GM21447 (cell line): ENCODE measurements around the gene CRLF2.
"Not testable (repeated sequence)": the region's sequence is repeated elsewhere in the genome, so short reads cannot be mapped to it uniquely, and the experiment has no call there.

Experiments used
- ATAC-seq: cut with Tn5 transposase; IDR thresholded peaks from one replicate; pipeline ENCODE4 v1.9.1; 2021; ENCODE audit not compliant: unreplicated experiment

Gene CRLF2

GRCh38 chrX:1169189-1169588 is 43.3 kb downstream of the CRLF2 start:
- ATAC-seq, result no peak

DNA sequence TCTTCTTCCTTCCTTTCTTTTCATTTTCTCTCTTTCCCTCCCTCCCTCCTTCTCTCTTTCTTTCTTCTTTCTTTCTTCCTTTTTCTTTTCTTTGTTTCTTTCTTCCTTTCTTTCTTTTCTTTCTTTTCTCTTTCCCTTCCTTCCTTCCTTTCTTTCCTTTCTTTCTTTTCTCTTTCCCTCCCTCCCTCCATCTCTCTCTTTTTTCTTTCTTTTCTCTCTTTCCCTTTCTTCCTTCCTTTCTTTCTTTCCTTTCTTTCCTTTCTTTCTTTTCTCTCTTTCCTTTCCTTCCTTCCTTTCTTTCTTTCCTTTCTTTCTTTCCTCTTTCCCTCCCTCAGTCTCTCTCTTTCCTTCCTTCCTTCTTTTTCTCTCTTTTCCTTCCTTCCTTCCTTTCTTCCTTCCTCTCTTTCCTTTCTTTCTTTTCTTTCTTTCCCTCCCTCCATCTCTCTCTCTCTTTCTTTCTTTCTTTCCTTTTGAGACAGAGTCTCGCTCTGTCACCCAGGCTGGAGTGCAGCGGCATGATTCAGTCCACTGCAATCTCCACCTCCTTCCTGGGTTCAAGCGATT is 44.4 kb downstream of the CRLF2 start:
- ATAC-seq, result no peak

GRCh38 chrX:1167466-1167865 is 45.0 kb downstream of the CRLF2 start:
- no peak for ATAC-seq

GRCh38 chrX:1165535-1166196 is 46.8 kb downstream of the CRLF2 start:
- no peak for ATAC-seq

GRCh38 chrX:1164322-1165288 is 47.8 kb downstream of the CRLF2 start:
- ATAC-seq, result no peak

DNA sequence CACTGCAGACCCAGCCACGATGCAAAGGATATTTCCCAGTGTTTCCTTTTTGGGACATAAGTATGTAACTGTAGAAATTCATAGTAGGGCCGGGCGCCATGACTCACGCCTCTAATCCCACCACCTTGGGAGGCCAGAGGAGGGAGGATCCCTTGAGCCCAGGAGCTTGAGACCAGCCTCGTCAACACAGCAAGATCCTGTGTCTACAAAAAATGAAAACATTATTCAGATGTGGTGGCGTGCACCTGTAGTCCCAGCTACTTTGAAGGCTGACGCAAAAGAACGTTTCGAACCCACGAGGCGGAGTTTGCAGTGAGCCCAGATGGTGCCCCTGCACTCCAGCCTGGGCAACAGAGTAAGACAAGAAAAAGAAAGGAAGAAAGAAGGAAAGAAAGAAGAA is 49.2 kb downstream of the CRLF2 start:
- no peak for ATAC-seq

DNA sequence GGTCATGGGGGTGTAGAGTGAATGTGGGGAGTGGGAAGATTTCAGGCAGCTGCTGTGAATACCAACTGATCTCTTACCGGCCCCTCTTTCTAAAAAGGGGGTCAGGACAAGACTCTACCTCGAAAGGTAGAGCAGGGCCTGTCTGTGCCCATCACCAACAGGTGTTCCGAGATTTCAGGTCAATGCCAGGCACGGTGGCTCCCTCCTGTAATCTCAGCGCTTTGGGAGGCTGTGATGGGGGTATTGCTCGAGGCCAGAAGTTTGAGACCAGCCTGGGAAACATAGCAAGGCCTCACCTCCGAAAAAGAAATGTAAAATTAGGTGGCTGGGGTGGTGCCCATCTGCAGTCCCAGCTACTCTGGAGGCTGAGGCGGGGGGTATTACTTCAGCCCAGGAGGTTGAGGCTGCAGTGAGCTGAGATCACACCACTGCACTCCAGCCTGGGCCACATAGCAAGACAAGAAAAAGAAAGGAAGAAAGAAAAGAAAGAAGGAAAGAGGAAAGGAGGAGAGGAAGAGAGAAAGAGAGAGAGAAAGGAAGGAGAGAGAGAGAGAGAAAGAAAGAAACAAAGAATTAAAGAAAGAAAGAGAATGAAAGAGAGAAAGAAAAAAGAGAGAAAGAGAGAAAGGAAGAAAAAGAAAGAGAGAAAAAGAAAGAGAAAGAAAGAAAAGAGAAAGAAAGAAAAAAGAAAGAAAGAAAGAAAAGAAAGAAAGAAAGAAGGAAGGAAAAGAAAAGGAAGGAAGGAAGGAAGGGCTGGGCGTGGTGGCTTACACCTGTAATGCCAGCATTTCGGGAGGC is 50.1 kb downstream of the CRLF2 start:
- no peak for ATAC-seq

GRCh38 chrX:1159548-1159947 is 52.9 kb downstream of the CRLF2 start:
- ATAC-seq, result no peak

GRCh38 chrX:1156681-1157455 is 55.6 kb downstream of the CRLF2 start:
- ATAC-seq, result not testable (repeated sequence)

DNA sequence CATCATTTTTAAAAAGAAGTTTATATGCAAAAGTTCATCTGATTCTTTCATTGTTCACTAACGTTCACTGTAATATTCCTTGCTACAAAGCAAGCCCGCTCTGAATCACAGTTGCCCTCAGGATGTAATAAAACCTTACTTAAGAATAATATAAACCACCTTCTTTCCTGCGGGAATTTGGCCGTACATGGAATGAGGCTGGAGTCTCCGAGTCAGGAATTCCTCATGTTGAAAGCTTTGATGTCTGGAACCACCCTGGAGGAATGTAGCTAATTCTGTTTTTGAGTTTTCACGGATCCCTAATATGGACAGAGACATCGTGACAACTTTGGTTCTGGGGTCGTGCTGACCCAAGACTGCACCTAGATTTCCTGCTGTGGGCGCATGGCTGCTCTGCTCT is 58.5 kb downstream of the CRLF2 start:
- no peak for ATAC-seq

GRCh38 chrX:1152090-1152489 is 60.4 kb downstream of the CRLF2 start:
- ATAC-seq, result no peak

GRCh38 chrX:1151378-1152077 is 60.9 kb downstream of the CRLF2 start:
- ATAC-seq, result no peak

DNA sequence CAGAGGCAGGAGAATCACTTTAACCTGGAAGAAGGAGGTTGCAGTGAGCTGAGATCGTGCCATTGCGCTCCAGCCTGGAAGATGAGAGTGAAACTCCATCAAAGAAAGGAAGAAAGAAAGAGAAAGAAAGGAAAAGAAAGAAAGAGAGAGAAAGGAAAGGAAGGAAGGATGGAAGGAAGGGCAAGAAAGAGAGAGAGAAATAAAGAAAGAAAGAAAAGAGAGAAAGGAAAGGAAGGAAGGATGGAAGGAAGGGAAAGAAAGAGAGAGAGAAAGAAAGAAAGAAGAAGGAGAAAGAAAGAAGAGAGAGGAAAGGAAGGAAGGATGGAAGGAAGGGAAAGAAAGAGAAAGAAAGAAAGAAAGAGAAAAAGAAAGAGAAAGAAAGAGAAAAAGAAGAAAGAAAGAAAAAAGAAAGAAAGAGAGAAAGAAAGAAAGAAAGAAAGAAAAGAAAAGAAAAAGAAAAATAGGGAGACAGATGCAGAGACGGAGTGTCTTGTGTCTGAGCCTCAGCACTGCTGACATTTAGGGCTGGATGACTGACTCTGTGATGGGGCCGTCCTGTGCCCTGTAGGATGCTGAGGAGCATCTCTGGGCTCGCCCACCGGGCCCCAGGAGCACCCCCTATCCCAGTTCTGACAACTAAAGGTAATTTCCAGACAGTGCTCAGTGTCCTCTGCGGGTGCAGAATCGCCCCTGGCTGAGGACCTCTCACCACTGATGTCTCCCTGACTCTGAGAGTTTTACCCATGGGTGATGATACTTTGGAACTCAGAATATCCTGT is 61.7 kb downstream of the CRLF2 start:
- ATAC-seq, result no peak

DNA sequence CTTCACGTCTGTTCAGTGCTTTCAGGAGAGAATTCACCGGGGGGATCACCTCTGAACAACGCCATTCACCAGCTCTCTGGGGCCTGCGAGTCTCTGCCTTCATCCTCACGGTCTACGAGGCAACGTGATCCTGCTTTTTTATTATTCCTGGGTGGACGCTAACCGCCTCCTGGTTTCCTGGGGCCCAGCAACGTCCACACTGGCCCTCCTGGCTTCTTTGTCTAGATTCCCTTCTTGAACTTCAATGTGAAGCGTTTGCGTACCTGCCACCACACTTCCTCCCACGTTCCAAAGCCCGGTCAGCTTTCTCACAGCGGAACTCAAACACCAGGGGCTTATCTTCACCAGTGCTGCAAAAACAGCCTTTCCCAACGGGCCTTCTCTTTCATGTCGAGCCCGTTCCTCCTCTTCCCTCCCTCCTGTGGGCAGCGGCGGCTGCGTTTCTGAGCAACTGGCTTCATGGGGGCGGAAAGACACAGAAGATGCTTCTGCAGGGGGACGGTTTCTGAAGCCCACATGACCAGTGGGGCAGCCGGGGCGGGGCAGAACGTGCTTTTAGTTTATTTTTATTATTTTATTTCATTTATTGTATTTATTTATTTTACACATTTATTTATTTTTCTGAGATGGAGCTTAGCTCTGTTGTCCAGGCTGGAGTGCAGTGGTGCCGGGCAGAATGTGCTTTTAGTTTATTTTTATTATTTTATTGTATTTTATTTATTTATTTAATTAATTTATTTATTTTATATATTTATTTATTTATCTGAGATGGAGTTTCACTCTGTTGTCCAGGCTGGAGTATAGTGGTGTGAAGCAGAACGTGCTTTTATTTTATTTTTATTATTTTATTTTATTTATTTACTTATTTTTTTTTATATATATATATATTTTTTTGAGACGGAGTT is 64.6 kb downstream of the CRLF2 start:
- no peak for ATAC-seq

DNA sequence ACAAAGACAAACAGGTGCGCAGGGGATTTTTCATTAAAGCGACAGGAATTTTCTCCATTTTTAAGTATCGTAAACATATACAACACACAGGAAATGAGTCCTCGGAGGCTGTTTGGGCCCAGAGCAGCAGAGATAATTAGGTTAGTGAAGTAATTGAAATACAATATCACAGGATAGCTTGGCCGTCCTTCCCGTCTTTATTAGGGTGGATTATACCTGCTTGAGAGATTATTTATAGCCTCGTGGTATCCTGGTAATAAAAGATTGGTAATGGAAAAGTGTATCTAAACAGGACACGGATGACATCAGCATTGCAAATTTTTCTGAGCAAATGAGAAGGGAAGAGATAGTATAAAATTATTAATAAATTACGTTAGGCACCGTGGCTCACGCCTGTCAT is 68.2 kb downstream of the CRLF2 start:
- no peak for ATAC-seq
